GM18502 (cell line): Measurements from ENCODE around the gene MYB.

Experiments used
- ATAC-seq: cut with Tn5 transposase; IDR thresholded peaks from one replicate; pipeline ENCODE4 v1.9.1; 2021; ENCODE audit warnings: mild to moderate bottlenecking; ENCODE audit not compliant: unreplicated experiment, poor library complexity

Gene MYB

DNA sequence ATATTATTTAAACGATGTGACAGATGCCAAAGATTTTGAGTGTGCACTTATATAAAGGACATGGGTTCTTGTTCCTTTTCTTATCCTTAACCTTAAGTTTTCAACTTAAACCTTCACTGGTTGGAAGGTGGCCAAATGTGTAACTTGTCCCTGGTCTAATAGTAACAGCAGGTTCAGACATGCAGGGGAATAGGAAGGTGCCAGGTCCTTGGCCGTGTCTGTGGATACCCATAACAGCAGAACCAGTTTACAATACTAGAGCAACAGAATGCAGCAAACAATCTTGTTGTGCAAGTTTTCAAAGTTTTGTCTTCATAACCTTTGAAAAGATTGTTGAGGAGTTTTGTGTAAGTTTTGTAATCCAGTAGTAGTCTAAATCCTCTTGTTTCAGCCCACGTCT is 4.4 kb downstream of the MYB start:
- no peak for ATAC-seq

DNA sequence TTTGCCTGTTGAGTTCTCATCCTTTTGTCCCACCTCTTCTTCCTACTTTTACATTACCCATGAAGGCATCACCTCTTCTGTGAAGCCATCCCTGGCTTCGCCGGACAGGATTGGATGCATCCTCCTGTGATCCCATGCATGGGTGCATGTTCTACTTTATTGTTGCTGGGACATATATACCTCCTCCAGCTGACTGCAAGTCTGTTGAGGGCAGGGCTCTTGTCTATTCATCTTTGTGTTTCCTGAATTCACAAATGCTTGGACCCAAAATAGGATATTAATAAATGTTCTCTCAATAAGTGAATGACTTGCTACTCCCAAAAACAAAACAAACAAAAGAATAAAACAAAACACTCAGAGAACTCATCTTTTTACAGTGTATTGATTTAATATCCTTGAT is 5.1 kb downstream of the MYB start:
- no peak for ATAC-seq

GRCh38 chr6:135187372-135187771 is 6.3 kb downstream of the MYB start:
- ATAC-seq: no peak

DNA sequence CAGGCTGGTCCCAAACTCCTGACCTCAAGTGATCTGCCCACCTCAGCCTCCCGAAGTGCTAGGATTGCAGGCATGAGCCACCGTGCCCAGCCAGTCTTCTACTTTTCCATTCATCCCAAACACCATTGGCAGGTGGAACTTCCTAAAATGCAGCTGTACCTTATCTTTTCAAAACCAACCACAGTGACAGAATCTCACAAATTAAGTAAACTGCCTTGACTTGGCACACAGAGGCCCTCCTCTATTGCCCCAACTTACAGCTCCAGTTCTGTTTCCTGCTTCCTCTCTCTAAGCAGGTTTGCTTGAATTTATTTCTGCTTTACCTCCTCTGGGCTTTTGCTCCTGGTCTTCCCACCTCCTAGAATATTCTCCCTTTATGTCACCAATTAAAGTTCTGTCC is 7.6 kb downstream of the MYB start:
- no peak for ATAC-seq

- no peak for ATAC-seq
Measured at GRCh38 chr6:135189344-135189743, 8.2 kb downstream of the MYB start.

DNA sequence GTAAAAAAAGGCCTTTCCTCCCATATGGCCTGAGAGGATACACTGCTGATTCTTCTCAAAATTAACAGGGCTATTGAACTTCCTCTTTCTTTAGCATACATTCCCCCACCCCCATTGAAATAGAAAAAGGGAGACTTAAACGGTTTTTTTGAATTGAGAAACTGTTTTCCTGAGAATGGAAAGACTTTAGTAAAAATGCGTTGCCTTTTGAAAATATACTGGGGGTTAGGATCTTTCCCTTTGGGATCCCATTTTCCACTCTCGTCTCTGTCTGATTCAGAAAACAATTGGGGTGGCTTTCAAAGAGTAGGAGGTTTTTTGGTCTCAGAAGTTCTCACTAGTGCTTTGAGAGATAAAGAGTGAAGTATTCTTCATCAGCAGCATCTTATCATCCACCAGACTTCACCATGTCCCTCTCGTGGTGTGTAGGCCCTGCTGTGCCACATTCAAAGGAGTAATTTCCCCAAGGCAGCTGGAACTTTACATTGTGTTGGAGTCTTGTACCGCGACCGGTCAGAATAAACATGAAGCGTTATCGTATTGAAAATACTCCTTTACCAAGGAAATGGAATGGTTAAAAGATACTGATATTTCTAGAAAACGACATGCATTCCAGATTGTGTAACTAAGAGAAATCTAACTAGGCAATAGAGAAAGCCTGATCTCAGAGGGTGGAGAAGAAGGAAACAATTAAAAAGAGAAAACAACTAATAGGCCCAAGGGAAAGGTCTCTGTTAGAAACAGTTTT is 10.6 kb downstream of the MYB start:
- peak; percentile 54 for ATAC-seq

- ATAC-seq: no peak
Measured at GRCh38 chr6:135192256-135193174, 11.4 kb downstream of the MYB start.

DNA sequence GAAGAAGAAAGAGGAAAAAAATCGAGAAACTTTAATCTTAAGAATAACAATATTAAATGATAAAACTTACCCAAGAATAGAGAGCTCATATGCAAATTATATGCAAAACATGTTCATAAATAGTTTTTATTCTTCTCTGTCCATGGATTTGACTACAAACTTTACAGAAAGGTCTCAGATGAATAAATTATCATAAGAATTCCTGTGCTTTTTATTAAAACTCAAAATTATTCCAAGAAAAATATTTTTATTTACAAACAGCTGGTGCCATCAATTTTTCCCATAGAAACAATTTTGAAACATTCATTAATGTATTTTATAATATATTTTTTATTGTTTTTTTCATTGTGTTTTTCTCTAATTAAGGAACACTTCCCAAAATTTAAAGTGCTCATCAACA is 12.1 kb downstream of the MYB start:
- ATAC-seq: no peak

DNA sequence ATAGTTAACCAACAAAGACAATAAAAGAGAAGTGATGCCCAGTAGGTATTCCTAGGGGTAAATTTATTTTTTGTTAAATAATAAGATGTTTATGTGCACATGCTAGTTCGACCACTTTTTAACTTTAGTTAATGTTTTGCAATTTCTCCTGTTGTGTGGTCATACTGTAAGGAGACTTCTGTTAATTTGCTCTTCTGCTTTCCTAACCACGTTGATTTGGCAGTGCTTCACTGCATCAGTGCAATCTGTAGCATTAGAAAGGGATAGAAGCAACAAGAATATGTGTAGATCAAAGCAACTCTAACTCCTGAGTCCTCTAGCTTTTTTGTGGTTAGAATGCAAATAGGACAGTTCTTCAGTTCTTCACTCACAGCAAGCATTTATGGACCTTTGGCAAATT is 13.9 kb downstream of the MYB start:
- no peak for ATAC-seq

DNA sequence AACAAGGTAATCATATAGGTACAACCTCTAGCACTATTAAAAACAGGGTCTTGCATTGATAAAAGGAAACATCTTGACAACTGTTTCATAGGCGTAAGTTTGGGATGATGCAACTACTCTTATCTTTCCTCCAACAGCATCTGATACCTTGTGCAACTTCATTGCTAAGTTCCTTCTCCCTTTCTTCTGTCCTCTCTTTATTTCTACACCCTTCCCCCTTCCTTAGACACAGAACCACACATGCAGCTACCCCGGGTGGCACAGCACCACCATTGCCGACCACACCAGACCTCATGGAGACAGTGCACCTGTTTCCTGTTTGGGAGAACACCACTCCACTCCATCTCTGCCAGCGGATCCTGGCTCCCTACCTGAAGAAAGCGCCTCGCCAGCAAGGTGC is 14.4 kb downstream of the MYB start:
- no peak for ATAC-seq

DNA sequence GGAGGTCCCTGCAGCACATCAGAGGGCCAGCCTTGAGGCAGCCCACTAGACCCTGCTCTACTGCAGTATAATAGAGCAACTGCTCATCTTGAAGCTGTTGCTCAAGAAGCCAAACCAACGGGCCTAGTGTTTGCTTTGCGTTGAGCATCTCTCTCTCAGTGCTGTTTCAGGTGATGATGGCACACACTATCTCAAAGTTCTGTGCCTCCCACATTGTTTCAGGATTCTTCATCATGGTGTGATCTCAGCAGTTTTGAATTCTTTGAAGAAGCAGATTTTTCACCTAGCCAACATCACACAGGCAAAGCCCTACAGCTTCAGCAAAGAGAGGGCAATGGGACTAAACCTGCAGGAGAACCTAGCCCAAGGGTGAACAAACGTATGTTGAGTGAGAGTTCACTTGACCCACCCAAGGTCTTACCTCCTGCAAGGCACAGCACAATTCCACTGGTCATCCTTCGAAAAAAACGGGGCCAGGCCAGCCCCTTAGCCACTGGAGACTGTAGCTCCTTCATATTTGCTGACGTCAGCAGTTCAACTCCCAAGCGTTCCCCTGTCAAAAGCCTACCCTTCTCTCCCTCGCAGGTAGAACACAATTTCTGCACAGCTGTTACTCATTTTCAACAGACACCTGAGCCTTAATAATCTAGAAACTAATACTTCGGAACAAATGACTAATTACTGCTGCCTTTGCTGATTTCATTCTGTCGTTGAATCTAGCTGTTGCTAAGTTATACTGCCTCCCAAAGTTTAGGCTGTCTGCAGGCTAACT is 15.8 kb downstream of the MYB start:
- ATAC-seq: no peak

- no peak for ATAC-seq
Measured at GRCh38 chr6:135202836-135203235, 21.7 kb downstream of the MYB start.

GRCh38 chr6:135204951-135205350 is 23.8 kb downstream of the MYB start:
- ATAC-seq: no peak

DNA sequence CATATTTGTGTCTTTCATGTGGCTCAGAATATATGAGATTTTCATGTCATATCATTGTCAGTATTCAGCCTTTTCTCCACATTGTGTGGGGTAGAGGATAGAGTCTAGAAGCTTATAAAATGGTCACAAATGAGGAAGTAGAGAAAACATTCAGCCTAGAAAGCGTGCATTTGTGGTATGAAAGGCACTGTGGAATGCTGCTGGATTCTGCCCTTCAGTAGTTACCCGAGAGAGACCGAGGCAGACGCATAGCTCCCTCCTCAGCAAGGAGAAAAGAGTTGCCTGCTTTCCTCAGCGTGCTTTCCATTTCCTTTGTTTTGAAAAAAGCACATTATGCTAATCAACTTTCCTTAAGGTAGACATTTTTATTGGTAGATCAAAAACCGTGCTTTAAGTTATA is 28.7 kb downstream of the MYB start:
- ATAC-seq: no peak

DNA sequence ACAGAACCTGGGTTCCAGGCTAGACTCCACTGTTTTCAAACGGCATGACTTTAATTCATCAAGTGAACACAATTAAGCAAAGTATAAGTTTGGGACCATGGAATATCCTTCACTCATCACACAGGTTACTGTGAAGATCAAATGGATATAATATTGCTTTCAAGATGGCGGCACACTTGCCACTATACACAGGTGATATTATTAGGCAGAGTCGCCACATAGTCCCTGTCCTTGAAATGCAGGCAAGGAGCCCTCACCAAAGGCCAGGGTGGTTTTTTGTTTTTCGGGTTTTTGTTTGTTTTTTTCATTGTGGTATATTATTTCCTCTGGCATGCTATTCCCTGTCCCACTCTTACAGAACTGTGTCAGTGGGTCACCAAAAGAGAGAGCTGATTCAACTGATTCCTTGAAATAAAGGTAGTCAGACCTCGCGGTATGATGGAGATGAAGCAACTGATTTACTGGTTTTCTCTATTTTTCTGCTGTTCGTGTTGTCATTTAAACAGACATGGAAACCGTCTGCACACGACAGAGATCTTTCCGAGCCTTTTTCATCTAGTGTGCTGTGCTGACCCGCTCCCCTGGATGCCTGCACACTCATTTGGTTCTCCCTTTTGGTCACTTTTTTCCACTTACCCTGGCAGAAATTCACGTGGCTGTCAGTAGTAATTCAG is 29.7 kb downstream of the MYB start:
- no peak for ATAC-seq

DNA sequence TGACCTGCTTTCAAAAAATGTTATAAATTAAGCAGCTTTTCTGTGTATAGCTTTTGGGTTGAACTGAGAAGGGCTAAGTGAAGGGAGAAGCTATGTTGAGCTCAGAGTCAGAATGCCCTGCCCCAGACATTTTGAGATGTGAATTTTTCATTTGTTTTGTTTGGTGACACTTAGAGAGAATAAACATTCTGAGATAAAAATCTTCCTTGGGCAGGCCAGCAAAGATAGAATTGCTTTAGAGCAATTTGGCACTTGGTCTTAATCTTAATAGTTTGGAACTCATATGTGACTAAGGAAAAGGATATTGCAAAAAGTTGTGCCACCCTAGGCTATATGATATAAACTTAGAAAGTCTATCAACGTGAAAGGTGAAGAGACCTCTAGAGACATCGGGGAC is 30.2 kb downstream of the MYB start:
- no peak for ATAC-seq

GRCh38 chr6:135212020-135212806 is 31.1 kb downstream of the MYB start:
- no peak for ATAC-seq

GRCh38 chr6:135212935-135213334 is 31.8 kb downstream of the MYB start:
- no peak for ATAC-seq

DNA sequence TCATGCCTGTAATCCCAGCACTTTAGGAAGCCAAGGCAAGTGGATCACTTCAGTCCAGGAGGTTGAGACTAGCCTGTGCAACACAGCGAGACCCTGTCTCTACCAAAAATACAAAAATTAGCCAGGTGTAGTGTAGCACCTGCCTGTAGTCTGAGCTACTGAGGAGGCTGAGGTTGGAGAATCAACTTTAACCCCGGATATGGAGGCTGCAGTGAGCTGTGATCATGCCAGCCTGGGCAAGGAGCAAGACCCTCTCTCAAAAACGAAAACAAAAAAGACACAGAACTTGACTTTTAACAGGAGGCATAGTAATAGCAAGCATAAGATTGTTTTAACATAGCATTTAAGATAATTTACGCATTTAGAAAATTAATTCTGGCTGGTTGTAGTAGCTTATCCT is 32.5 kb downstream of the MYB start:
- ATAC-seq: no peak

GRCh38 chr6:135215160-135215559 is 34.1 kb downstream of the MYB start:
- no peak for ATAC-seq
